ENCODE results near the gene CD180. TPM values are rescaled to one million over a fixed set of nuclear protein-coding genes. Genes with fewer than 3 reads are reported as not detected.
A peak's percentile ranks its signal among the peaks of the same experiment; 100 is the strongest.

Gene CD180
- total and polyA plus RNA-seq, 4 donors = 0.59 to 2.6 (median 2.2) TPM

GRCh38 chr5:67170767-67171166, 25.8 kb downstream of the CD180 start:
- no peak overlapping the region for H3K27ac ChIP-seq (ENCODE audit: low read depth in 1 of 2, low read length in 1 of 2)
- H3K36me3 ChIP-seq (ENCODE audit: control insufficient read depth in 4 of 4, insufficient read depth in 4 of 4, low read length in 4 of 4) = peaks cover under 1 to 10% (median 8%) of the 10 kb centered on the region in 4 donors
- no peak overlapping the region for H3K4me3 ChIP-seq
- peaks cover 0 to 10% (median 0%) of the 10 kb centered on the region in 5 donors for H3K4me1 ChIP-seq (ENCODE audit: control insufficient read depth in 5 of 5, insufficient read depth in 5 of 5, low read length in 5 of 5)
- no peaks in the 10 kb centered on the region for H3K27me3 ChIP-seq (ENCODE audit: control insufficient read depth in 3 of 3, insufficient read depth in 3 of 3, low read length in 2 of 3)
- no peaks in the 10 kb centered on the region for H3K9me3 ChIP-seq (ENCODE audit: control insufficient read depth in 4 of 4, insufficient read depth in 3 of 4, low read length in 3 of 4)
- 68 to 71% methylated on average over 3 of the region's 3 CpGs for WGBS, 2 donors
- no peak for TF ChIP-seq CTCF (IDR thresholded peaks at IDR 0.05; ENCODE audit: control extremely low read depth, extremely low read depth)
- DNase-seq (peak in 1 of 3 donors; percentile 57), ATAC-seq (ENCODE audit: insufficient read depth, low FRiP score) (no peak)
- no peak overlapping the region for H3K9ac ChIP-seq (ENCODE audit: insufficient read depth in 1 of 2, low read length in 2 of 2)

GRCh38 chr5:67168069-67168468, 28.5 kb downstream of the CD180 start:
- Histone ChIP-seq H3K9me3 (ENCODE audit: control insufficient read depth in 4 of 4, insufficient read depth in 3 of 4, low read length in 3 of 4) (no peaks in the 10 kb centered on the region), H3K4me3 (no peak overlapping the region), H3K27ac (ENCODE audit: low read depth in 1 of 2, low read length in 1 of 2) (no peak overlapping the region), H3K36me3 (ENCODE audit: control insufficient read depth in 4 of 4, insufficient read depth in 4 of 4, low read length in 4 of 4) (peaks cover 12 to 33% (median 26%) of the 10 kb centered on the region in 4 donors), H3K4me1 (ENCODE audit: control insufficient read depth in 5 of 5, insufficient read depth in 5 of 5, low read length in 5 of 5) (peaks cover 0 to 11% (median 0%) of the 10 kb centered on the region in 5 donors), H3K27me3 (ENCODE audit: control insufficient read depth in 3 of 3, insufficient read depth in 3 of 3, low read length in 2 of 3) (no peaks in the 10 kb centered on the region), H3K9ac (ENCODE audit: insufficient read depth in 1 of 2, low read length in 2 of 2) (no peak overlapping the region)
- DNase-seq = no peak
- 97 to 98% methylated on average over 4 of the region's 4 CpGs for WGBS, 2 donors
- no peak for TF ChIP-seq CTCF (IDR thresholded peaks at IDR 0.05; ENCODE audit: control extremely low read depth, extremely low read depth)
- no peak for ATAC-seq (ENCODE audit: insufficient read depth, low FRiP score)

- peaks cover 0 to 11% (median 0%) of the 10 kb centered on the region in 5 donors for H3K4me1 ChIP-seq (ENCODE audit: control insufficient read depth in 5 of 5, insufficient read depth in 5 of 5, low read length in 5 of 5)
- H3K4me3 ChIP-seq = no peak overlapping the region
- H3K9ac ChIP-seq (ENCODE audit: insufficient read depth in 1 of 2, low read length in 2 of 2) = peak overlapping the region; percentile 44 to 54
- no peak for TF ChIP-seq CTCF (IDR thresholded peaks at IDR 0.05; ENCODE audit: control extremely low read depth, extremely low read depth)
- H3K36me3 ChIP-seq (ENCODE audit: control insufficient read depth in 4 of 4, insufficient read depth in 4 of 4, low read length in 4 of 4) = peaks cover 23 to 39% (median 37%) of the 10 kb centered on the region in 4 donors
- WGBS, 2 donors = 59 to 64% methylated on average over 31 of the region's 31 CpGs
- no peaks in the 10 kb centered on the region for H3K9me3 ChIP-seq (ENCODE audit: control insufficient read depth in 4 of 4, insufficient read depth in 3 of 4, low read length in 3 of 4)
- no peak for DNase-seq
- ATAC-seq (ENCODE audit: insufficient read depth, low FRiP score) = peak; percentile 65
- peak overlapping the region; percentile 21 to 88 for H3K27ac ChIP-seq (ENCODE audit: low read depth in 1 of 2, low read length in 1 of 2)
- H3K27me3 ChIP-seq (ENCODE audit: control insufficient read depth in 3 of 3, insufficient read depth in 3 of 3, low read length in 2 of 3) = no peaks in the 10 kb centered on the region
These were observed 29.9 kb downstream of the CD180 start for GRCh38 chr5:67166460-67167285.

Measured in lung (tissue), 12 donors.